ENCODE results near the gene MUC4.
"Not testable (repeated sequence)": the region's sequence is repeated elsewhere in the genome, so short reads cannot be mapped to it uniquely, and the experiment has no call there.

GRCh38 chr3:195770841-195771645, 40.7 kb downstream of the MUC4 start:
- TF ChIP-seq, protein P1, sequence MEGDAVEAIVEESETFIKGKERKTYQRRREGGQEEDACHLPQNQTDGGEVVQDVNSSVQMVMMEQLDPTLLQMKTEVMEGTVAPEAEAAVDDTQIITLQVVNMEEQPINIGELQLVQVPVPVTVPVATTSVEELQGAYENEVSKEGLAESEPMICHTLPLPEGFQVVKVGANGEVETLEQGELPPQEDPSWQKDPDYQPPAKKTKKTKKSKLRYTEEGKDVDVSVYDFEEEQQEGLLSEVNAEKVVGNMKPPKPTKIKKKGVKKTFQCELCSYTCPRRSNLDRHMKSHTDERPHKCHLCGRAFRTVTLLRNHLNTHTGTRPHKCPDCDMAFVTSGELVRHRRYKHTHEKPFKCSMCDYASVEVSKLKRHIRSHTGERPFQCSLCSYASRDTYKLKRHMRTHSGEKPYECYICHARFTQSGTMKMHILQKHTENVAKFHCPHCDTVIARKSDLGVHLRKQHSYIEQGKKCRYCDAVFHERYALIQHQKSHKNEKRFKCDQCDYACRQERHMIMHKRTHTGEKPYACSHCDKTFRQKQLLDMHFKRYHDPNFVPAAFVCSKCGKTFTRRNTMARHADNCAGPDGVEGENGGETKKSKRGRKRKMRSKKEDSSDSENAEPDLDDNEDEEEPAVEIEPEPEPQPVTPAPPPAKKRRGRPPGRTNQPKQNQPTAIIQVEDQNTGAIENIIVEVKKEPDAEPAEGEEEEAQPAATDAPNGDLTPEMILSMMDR (IDR thresholded peaks at IDR 0.05): not testable (repeated sequence)
- TF ChIP-seq POLR2AphosphoS5 (IDR thresholded peaks at IDR 0.05): not testable (repeated sequence)
